HL-60/S4 treated with phorbol 12-myristate 13-acetate at 8.2 ng/mL for 4 days and 3 days (cell line): Measurements from ENCODE around the gene SLC1A1.
"Not testable (repeated sequence)": the region's sequence is repeated elsewhere in the genome, so short reads cannot be mapped to it uniquely, and the experiment has no call there.

ENCODE experiments used
- in situ Hi-C: fragments of 300-500 bp; cut with MboI; formaldehyde crosslinking; loops from 2 replicates; pipeline ENCODE4 v1.15.0; 2022; ENCODE audit warnings: low sequenced_read_pairs

The SLC1A1 gene

DNA sequence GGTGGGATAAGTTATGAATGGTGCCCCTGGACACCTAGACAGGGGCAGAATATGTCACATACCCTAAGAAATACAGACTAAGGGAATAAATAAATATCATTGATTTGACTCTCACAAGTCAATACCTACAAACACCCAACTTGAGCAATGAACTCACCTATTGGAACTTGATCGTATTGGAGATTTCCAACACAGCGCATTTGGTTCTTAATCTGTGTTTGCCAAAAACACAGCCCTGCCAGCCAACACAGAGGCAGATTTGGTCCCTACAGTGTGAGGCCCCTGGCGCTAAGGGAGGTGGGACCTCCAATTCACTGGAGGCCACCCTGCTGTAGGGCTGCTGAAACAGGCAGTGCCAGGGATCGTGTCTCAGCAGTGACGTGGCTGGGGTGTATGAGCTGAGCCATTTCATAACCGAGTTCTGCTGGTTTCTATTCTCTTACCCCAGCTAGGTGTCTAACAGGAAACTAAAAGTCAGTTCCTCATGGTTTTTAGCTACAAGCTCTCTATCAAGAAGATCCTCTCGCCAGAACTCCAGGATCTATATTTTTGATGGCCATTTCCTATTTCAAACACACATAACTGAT is 84.5 kb downstream of the SLC1A1 start:
- in situ Hi-C loops: no loop called here

DNA sequence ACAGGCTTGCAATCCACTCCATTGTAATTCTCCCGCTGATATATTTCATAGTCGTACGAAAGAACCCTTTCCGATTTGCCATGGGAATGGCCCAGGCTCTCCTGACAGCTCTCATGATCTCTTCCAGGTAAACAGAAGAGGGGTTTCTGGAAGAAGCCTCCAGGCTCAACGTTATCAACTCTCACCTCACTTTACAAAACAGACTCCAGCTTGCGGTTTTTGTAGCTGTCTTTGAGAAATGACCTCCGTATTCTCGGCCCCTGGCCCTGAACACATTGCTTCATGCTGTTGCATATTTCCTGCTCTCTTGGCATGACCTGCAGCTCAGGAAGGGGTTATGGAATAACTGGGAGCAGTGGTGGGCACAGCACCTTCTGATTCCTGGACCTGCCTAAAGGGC is 85.7 kb downstream of the SLC1A1 start:
- in situ Hi-C loops: no loop called here

DNA sequence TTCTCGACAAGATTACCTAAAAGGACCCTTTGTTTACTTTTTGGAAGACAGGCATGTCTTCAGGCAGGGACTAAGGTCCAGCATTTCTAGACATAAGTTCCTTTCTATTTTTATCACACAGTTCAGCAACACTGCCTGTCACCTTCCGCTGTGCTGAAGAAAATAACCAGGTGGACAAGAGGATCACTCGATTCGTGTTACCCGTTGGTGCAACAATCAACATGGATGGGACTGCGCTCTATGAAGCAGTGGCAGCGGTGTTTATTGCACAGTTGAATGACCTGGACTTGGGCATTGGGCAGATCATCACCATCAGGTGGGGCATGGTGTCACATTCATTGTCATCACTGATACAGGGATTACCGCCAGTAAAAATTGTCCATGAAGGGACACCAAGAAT is 86.2 kb downstream of the SLC1A1 start:
- in situ Hi-C loops: no loop called here

DNA sequence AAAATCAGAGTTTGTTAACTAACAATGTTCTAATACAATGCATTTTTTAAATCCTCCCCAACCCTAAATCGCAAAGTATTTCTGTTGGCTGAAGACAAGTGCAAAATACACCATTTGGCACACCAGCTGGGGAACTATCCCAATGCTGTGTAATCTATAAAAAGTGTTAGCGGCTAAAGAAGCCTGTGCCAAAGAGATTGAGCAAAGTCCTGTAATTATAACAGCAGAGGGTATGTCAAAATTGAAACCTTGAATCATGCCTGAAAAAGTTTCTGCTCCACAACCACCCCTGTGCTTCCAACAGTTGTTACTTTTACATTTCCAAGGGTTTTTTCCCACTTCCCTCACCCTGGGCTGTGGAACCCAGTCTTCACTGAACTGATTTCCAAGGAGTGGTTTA is 88.7 kb downstream of the SLC1A1 start:
- in situ Hi-C loops: no loop called here

DNA sequence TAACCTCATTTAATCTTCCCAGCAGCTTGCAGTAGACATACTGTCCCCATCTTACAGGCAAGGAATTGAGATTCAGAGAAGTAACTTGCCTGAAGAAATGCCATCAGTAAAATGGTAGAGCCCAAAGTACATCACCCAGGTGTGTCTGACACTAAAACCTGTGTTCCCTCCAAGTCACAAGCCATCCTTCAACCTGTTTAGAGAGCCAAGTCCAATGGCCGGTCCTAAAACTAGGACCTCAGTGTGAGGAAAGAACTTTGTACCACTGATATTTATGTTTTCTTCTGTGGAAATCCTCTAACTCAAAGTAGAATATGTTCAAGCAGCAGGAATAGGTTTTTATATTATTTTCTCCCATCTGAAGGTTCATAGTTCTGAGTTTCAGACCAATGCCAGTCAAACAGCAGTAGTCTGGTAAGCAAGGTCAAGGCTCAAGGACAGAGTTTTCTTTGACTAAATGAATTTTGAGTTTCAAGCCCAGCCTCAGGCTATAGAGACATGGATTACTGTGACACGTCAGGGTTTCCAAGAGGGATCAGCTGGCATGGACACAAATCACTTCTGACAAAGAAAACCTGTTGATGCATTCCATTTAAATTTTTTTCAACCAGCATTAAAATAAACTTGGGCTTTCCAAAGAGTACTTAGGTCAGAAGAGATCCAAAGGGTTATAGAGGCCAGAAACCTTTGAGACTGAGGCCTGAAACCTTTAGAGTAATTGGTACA is 90.9 kb downstream of the SLC1A1 start:
- in situ Hi-C loops: no loop called here

DNA sequence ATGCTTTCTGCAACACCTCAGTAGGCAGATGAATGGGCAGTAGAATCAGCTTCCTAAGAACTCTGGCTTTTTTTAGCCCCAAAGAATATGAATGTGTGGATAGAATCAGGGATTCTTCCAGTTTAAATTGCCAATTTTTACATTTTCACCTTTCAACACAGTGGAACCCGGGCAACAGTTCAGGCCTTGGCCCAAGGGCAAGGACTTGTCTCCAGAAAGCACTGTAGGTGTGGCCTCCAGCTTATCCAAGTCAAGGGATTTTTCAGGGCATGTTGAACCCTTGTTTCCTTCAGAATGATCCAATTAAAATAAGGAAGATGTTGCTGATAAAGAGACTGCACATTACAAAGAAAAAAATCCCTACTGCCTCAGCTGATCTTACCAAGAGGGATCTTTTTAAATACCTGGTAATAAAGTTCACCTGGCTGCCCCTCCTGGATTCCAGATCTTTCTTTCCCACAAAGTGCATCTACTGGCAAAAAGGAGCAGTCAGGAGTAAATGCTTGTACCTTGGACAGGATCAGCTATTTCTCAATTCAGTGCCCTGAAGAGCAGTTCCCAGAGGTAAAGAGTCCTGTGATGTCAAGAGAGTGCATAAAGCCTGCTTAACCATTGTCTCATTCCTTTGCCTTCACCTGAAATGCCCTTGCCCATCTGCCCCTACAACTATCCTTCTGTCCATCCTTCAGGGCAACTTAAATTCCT is 91.7 kb downstream of the SLC1A1 start:
- in situ Hi-C loops: no loop called here

DNA sequence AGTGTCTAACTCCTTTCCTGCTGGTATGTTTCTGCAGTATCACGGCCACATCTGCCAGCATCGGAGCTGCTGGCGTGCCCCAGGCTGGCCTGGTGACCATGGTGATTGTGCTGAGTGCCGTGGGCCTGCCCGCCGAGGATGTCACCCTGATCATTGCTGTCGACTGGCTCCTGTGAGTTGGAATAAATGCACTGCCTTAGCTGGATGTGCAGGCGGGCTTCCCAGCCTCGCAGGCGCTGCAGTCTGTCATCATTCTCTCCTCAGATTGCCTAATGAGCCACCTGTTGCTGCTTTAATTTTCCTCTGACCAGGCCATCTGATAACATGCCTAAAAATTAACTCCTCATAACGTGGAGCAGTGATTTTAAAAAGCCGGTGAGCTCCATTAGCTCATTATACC is 92.7 kb downstream of the SLC1A1 start:
- in situ Hi-C loops: no loop called here

DNA sequence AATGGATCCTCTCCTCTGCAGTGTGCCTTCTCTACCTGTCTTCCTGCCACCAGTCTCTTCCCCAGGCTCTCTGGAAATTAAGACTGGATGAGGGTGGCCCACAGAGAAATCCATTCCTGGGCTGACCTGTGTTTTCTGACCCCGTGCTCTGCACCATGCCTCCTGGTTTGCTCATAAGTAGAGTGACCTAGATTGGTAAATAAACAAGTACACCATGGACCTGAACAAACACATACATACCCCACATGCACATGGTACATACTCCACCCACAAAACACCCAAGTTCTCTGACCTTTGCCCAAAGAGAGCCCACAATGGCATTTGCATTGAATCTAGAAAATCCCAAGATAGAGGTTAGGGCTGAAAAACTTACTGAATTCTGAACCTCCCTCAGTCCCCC is 94.4 kb downstream of the SLC1A1 start:
- in situ Hi-C loops: no loop called here

DNA sequence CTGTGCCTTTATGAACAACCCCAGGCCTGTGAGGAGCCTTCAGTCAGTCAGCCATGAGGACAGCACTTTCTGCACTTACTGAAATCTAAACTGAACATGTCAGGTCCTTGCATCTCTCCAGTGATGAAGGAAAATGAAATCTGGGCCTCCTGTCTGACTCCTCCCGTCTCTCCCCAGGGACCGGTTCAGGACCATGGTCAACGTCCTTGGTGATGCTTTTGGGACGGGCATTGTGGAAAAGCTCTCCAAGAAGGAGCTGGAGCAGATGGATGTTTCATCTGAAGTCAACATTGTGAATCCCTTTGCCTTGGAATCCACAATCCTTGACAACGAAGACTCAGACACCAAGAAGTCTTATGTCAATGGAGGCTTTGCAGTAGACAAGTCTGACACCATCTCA is 94.9 kb downstream of the SLC1A1 start:
- in situ Hi-C loops: no loop called here

DNA sequence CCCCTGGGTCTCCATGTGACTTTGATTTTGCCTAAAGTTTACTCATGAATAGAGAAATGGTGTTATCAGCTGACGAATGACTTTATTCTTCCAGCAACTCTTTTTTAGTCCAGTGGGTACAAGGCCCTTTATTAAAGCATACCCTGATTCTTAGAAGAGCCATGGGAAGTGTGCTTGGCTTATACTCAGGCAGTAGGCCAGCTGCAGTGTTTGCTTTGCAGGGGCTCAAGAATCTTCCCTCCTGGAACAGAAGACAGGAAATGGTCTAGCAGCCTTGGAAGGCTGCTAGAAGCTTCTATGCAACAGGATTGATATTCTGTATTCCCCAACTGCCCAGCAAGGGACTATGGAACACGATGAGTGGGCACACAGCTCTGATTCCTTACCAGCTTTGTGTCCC is 98.5 kb downstream of the SLC1A1 start:
- in situ Hi-C loops: no loop called here

DNA sequence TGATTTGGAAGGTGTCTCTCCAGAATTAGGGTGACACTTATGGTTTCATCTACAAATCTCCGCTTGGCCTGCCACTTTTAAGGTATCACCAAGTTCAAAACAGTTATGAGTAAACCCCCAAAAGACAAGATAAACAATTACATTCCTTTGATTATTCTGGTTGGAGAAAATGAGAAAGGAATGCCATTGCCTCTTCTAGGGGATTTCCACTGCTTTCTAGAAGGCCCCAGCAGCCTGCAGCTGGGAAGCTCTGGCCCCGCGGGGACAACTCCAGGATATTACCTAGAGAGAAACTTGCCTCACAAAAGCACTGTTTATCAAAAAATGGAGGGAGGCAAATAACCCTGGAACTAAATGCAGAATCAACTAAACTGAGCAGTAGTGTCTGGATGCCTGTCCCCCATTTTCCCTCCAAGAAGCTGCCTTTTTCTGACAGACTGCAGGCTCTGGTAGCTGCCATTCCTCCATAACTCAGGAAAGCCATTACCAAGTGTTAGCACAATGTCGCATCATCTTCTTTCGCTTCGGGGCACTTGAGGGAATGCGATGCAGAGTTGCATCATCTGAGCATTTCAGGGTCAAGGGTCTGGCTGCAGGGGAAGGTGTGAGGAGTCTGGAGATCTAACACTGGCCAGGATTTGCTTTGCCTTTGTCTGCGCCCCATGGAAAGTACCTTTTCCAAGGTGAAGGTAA is 100.3 kb downstream of the SLC1A1 start:
- in situ Hi-C loops: no loop called here

DNA sequence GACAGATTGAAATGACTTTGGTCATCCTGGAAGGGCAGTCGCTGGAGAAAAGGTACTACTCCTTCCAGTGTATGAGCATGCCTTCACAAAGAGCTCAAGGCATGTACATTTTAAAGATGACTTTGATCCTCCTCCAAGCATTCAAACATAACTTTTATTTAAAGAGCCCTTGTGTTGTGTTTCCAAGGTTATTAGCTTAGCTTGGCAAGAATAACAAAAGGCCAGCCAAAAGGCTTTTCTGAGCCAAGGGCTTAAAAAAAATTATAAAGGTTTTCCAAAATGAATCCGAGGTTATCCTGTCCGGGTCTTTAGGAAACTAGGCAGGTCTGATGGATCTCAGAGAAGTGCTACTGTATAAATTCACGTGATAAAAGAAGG is 100.8 kb downstream of the SLC1A1 start:
- in situ Hi-C loops: no loop called here

DNA sequence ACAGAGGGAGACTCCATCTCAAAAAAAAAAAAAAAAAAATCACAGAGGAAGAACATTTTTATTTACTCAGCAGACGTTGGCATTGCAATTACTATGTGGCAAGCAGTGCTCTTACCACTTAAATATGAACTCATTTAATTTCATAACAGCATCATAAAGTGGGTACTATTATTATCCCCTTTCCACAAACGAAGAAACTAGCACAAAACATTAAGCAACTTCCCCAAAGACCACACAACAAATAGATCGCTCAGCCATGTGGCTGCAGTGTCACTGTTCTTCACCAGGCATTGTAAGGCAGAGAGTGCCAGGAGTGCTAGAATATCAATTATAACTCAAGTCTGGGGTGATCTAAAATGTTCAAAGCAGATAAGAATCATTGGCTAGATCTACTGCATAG is 102.0 kb downstream of the SLC1A1 start:
- in situ Hi-C loops: no loop called here

DNA sequence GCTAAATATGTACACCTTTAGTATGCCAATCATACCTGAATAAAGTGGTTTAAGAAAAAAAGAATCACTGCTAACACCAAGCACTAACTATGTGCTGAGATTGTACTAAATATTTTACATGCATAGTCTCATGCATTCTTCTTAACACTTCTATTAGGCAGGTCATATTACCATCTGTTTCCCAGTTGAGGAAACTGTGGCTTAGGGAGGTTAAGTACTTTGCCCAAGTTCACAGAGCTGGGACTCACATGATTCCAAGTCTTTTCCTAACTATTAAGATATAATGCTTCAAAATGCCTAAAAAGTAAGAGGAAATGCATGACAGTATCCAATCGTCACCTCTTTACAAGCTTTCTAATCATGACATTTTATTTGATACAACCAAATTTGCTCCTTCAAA is 102.6 kb downstream of the SLC1A1 start:
- in situ Hi-C loops: no loop called here

DNA sequence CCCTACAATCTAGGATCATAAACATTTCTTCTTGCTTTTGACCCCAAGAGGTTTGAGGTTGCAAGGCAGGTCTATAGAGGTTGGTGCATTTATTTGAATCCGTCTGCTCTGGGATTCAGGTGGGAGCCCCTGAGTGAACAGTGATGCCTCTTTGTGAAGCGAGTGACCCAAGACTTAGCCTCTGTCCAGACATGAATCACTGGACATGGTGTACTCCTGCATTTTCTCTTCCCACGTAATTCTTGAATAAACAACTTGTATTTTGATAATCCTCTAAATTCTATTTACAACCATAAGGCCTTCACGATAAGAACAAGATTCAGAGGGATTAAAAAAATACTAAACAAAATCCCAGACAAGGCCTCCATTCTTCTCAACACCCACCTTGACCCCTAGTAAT is 104.3 kb downstream of the SLC1A1 start:
- in situ Hi-C loops: no loop called here

DNA sequence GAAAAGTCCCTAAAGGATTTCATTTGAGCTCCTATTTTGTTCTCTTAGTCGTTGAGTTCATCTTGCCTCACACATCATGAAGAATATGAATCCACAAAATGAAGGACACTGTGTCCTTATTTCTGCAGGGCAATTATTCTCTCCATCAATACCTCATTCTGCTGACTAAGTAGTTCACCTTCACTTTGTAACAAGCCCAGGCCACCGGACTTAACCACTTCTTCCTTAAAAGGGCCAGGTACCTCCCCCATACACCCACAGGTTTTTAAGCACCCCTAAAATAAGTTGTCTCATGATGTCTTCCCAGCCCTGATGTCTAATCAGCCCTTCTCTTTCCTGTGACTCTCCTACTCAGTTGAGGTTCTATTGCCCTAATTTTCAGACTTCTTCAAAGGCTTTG is 104.7 kb downstream of the SLC1A1 start:
- in situ Hi-C loops: no loop called here

DNA sequence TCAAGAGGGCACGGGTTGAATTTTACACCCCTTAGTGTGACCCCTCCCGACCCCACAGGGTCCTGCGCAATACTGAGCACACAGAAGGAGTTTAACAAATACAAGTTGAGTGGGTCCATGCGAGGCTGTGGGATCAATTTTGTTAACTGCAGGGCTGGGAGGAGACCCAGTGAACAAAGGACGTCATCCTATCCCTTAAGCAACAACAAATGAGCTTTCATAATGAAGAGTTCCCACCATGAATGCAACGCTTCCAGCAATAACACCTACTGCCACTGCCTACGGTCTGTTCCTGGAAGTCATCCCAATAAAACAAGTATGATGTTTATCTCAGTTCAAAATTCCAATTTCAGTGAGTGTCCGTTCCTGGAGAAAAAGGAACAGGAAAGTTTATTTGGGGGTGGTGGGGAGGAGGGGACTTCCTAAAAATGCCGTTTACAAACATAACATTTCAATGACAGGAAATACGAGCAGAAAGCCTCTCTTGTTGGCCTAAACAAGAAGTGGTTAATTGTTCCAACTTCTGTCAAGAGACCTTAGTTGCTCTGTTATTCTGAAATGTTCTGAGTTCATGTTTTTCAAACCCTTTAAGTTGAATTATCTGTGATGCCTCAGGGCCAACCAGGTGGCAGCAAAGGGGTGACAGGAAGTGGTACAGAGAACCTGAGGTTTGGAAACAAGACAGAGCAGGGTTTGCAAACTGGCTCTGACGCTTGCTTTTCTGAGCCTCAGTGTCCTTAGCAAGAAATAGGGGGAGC is 106.1 kb downstream of the SLC1A1 start:
- in situ Hi-C loops: no loop called here

DNA sequence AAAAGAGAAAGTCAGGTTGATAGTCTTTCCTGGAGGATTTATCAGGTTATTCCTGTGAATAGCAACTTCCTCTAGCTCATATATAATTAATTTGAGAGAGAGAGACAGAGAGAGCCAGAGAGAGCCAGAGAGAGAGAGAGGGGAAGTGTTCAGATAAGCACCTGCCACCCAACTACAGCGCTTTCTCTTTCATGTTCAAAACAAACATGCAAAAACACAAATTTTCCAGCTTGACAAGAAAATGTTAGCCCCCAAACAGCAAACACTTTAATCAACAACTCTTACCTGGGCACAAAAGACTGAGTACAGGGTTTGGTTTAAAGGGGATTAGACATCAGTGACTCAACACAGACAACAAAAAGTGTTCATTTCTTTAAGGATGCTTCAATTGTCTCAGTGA is 110.1 kb downstream of the SLC1A1 start:
- in situ Hi-C loops: no loop called here

DNA sequence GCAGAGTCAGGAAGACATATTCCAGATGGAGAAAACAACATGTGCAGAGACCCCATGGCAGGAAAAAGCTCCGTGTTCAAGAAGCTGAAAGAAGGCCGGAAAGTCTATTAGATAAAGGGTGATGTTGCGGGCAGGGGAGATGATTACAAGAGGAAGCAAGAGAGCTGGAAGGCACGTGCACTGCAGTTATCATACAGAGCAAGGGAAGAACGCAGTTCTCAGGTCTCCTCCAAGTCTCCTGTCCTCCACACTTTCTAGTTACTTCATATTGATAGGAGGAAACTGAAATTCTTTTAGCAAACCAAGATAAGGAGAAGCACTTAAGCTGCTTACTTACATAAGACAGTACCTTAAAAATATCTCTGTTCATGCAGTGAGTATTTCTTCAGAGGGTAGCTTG is 113.6 kb downstream of the SLC1A1 start:
- in situ Hi-C loops: no loop called here

DNA sequence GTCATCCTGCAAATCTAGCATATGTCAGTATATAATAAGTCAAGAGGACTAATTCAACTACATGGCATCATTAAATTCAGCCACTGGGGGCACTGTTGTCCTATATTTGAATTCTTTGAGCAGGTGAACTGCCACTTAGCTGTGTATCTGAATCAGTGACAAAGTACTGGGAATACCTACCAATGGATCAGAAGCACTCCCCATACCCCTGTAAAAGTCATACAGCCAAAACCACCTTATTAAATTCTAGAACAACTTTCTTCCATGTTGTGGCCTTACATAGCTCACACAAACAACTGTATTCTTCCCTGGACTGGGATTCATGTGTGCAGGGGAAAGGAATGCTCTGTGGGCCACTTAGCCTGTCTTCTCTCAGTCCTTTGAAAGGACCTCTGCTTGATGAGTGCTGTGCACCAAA is 114.4 kb downstream of the SLC1A1 start:
- in situ Hi-C loops: no loop called here

DNA sequence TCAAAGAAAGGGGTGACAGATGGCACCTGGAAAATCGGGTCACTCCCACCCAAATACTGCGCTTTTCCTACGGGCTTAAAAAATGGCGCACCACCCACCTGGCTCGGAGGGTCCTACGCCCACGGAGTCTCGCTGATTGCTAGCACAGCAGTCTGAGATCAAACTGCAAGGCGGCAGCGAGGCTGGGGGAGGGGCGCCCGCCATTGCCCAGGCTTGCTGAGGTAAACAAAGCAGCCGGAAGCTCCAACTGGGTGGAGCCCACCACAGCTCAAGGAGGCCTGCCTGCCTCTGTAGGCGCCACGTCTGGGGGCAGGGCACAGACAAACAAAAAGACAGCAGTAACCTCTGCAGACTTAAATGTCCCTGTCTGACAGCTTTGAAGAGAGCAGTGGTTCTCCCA is 115.8 kb downstream of the SLC1A1 start:
- in situ Hi-C loops: not testable (repeated sequence)
